ENCODE results near the gene CPSF3. TPM values are rescaled to one million over a fixed set of nuclear protein-coding genes. Genes with fewer than 3 reads are reported as not detected.

CPSF3 gene
- total and polyA plus RNA-seq, 2 of the 13 experiments (the other 11 are each of a cell fraction or from before 2014, with no cell fraction given) = 19.8 to 93.0 TPM

DNA sequence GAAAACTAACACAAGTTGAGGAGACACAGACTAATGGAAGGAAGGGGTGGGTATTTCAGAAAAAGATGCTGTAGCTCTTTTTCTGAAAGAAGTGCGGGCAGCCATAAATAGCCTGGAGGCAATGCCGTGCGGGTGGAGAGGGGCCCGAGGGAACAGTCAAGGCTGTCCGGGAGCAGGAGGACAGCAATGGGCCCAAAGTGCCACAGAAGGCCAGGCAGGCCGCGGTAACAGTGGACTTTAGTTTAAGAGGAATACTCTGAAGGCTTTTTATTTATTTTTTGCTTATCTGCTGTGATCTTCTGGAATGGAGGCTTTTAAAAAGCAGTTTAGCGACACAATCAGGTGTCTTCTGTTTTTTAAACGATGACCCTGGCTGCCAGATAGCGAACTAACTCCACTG is 3.0 kb upstream of the CPSF3 start (continued):
- TF ChIP-seq HNRNPK (IDR thresholded peaks at IDR 0.05; ENCODE audit: low read depth, low read length, poor library complexity, severe bottlenecking) = no peak
- TF ChIP-seq ZSCAN20 (CRISPR knock-in tag; IDR thresholded peaks at IDR 0.05; ENCODE audit: borderline replicate concordance) = no peak
- TF ChIP-seq SALL1 (CRISPR knock-in tag; IDR thresholded peaks at IDR 0.05) = no peak; the same call in 1 of the 2 replicates
- no peak for TF ChIP-seq ZNF790 (CRISPR knock-in tag; IDR thresholded peaks at IDR 0.05; ENCODE audit: borderline replicate concordance)
- no peak for TF ChIP-seq NPAS2 (CRISPR knock-in tag; IDR thresholded peaks at IDR 0.05; ENCODE audit: borderline replicate concordance)
- TF ChIP-seq, protein P1, sequence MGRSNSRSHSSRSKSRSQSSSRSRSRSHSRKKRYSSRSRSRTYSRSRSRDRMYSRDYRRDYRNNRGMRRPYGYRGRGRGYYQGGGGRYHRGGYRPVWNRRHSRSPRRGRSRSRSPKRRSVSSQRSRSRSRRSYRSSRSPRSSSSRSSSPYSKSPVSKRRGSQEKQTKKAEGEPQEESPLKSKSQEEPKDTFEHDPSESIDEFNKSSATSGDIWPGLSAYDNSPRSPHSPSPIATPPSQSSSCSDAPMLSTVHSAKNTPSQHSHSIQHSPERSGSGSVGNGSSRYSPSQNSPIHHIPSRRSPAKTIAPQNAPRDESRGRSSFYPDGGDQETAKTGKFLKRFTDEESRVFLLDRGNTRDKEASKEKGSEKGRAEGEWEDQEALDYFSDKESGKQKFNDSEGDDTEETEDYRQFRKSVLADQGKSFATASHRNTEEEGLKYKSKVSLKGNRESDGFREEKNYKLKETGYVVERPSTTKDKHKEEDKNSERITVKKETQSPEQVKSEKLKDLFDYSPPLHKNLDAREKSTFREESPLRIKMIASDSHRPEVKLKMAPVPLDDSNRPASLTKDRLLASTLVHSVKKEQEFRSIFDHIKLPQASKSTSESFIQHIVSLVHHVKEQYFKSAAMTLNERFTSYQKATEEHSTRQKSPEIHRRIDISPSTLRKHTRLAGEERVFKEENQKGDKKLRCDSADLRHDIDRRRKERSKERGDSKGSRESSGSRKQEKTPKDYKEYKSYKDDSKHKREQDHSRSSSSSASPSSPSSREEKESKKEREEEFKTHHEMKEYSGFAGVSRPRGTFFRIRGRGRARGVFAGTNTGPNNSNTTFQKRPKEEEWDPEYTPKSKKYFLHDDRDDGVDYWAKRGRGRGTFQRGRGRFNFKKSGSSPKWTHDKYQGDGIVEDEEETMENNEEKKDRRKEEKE (IDR thresholded peaks at IDR 0.05) = no peak
- TF ChIP-seq ZNF674 (CRISPR knock-in tag; IDR thresholded peaks at IDR 0.05; ENCODE audit: low read depth) = no peak
- no peak for TF ChIP-seq MED13 (CRISPR knock-in tag; IDR thresholded peaks at IDR 0.05)
- TF ChIP-seq MBNL3 (CRISPR knock-in tag; conservative IDR thresholded peaks at IDR 0.05) = no peak
- no peak for TF ChIP-seq ZSCAN30 (CRISPR knock-in tag; IDR thresholded peaks at IDR 0.05)
- no peak for TF ChIP-seq SP2 (CRISPR knock-in tag; IDR thresholded peaks at IDR 0.05)
- TF ChIP-seq, protein P2, sequence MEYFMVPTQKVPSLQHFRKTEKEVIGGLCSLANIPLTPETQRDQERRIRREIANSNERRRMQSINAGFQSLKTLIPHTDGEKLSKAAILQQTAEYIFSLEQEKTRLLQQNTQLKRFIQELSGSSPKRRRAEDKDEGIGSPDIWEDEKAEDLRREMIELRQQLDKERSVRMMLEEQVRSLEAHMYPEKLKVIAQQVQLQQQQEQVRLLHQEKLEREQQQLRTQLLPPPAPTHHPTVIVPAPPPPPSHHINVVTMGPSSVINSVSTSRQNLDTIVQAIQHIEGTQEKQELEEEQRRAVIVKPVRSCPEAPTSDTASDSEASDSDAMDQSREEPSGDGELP (IDR thresholded peaks at IDR 0.05; ENCODE audit: borderline replicate concordance, low read depth) = no peak
- TF ChIP-seq, protein P3, sequence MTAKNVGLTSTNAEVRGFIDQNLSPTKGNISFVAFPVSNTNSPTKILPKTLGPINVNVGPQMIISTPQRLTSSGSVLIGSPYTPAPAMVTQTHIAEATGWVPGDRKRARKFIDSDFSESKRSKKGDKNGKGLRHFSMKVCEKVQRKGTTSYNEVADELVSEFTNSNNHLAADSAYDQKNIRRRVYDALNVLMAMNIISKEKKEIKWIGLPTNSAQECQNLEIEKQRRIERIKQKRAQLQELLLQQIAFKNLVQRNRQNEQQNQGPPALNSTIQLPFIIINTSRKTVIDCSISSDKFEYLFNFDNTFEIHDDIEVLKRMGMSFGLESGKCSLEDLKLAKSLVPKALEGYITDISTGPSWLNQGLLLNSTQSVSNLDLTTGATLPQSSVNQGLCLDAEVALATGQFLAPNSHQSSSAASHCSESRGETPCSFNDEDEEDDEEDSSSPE (CRISPR knock-in tag; IDR thresholded peaks at IDR 0.05) = no peak
- no peak for TF ChIP-seq ZNF768 (CRISPR knock-in tag; IDR thresholded peaks at IDR 0.05)
- no peak for TF ChIP-seq MEF2D (CRISPR knock-in tag; IDR thresholded peaks at IDR 0.05)
- TF ChIP-seq ZNF350 (CRISPR knock-in tag; IDR thresholded peaks at IDR 0.05; ENCODE audit: borderline replicate concordance, low read depth) = 0 out of 2 replicates have a peak, but pooled peaks have one; percentile 27
- TF ChIP-seq ZNF766 (CRISPR knock-in tag; IDR thresholded peaks at IDR 0.05; ENCODE audit: borderline replicate concordance) = no peak
- TF ChIP-seq, protein P4, sequence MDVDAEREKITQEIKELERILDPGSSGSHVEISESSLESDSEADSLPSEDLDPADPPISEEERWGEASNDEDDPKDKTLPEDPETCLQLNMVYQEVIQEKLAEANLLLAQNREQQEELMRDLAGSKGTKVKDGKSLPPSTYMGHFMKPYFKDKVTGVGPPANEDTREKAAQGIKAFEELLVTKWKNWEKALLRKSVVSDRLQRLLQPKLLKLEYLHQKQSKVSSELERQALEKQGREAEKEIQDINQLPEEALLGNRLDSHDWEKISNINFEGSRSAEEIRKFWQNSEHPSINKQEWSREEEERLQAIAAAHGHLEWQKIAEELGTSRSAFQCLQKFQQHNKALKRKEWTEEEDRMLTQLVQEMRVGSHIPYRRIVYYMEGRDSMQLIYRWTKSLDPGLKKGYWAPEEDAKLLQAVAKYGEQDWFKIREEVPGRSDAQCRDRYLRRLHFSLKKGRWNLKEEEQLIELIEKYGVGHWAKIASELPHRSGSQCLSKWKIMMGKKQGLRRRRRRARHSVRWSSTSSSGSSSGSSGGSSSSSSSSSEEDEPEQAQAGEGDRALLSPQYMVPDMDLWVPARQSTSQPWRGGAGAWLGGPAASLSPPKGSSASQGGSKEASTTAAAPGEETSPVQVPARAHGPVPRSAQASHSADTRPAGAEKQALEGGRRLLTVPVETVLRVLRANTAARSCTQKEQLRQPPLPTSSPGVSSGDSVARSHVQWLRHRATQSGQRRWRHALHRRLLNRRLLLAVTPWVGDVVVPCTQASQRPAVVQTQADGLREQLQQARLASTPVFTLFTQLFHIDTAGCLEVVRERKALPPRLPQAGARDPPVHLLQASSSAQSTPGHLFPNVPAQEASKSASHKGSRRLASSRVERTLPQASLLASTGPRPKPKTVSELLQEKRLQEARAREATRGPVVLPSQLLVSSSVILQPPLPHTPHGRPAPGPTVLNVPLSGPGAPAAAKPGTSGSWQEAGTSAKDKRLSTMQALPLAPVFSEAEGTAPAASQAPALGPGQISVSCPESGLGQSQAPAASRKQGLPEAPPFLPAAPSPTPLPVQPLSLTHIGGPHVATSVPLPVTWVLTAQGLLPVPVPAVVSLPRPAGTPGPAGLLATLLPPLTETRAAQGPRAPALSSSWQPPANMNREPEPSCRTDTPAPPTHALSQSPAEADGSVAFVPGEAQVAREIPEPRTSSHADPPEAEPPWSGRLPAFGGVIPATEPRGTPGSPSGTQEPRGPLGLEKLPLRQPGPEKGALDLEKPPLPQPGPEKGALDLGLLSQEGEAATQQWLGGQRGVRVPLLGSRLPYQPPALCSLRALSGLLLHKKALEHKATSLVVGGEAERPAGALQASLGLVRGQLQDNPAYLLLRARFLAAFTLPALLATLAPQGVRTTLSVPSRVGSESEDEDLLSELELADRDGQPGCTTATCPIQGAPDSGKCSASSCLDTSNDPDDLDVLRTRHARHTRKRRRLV (CRISPR knock-in tag; IDR thresholded peaks at IDR 0.05) = no peak
- TF ChIP-seq ZNF282 (IDR thresholded peaks at IDR 0.05; ENCODE audit: partially characterized antibody) = no peak
- peak; percentile 57 for TF ChIP-seq GATAD2A (CRISPR knock-in tag; IDR thresholded peaks at IDR 0.05)
- TF ChIP-seq ZNF746 (CRISPR knock-in tag; IDR thresholded peaks at IDR 0.05) = no peak
- no peak for TF ChIP-seq SP4 (CRISPR knock-in tag; IDR thresholded peaks at IDR 0.05)
- no peak for TF ChIP-seq ZFP37 (CRISPR knock-in tag; IDR thresholded peaks at IDR 0.05; ENCODE audit: borderline replicate concordance)
